Measurements from ENCODE around the gene FANCI.

The FANCI gene

DNA sequence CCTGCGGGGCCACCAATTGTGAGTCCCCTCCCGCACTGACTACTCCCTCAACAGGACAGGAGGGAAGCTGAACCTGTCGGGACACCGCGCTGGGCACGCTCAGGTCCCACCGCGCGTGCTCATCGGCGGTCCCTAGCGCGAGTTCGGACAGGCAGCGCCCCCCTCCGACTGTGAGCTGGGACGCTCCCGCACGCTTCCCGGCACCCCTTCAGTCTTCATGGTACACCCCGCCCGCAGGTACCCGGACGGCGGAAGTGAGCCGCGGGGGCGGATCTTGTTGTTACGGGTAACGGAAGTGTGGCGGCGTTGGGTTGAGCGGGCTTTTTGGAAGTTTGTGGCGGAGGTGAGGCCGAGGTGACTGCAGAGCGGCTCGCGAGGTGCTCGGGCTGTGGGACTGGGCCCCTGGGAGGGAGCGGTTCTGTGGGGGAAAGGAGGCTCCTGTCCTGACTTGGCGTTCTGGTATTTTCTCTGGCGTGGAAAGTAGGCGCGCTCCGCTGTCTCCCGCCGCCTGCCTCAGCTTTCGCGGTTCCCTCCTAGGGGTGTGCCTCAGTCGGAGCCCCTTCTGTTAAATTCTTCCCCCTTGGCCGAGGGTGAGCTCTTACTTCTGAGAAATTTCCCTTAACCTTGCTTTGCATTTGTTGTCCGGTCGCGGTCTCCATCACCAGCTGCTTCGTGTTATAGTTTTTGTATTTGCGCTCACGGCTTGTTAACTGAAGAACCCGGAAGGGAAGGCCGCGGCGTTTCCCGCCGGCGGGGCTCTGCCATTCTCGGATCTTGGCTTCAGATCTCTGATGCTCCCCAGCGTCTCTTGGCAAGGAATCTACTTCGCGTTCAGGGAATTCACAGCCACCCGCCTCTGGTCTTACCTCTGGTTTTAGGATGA, at the start of gene FANCI:
Gene FANCI (plus strand): TSS at position 289 of the 883 bp plus-strand sequence. CDS start 3,669 bp downstream, outside the sequence.
- peak; percentile 98 for DNase-seq

DNA sequence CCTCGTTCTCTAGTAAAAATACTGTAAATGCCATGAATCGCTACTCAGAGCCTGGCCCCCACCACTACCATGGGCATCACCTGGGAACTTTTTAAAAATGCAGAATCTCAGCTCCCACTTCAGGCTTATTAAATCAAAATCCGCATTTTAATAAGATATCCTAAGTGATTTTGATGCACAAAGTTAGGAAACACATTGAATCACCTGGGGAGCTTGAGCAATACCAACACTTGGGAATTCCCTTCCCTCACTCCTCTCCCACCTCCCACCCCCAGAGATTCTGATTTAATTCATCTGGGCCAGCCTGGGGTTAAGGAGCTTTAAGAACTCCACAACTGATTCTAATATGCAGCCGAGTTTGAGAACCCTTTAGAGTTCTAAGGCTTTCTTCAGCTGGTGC, 49.2 kb upstream of the FANCI start:
- DNase-seq: no peak

DNA sequence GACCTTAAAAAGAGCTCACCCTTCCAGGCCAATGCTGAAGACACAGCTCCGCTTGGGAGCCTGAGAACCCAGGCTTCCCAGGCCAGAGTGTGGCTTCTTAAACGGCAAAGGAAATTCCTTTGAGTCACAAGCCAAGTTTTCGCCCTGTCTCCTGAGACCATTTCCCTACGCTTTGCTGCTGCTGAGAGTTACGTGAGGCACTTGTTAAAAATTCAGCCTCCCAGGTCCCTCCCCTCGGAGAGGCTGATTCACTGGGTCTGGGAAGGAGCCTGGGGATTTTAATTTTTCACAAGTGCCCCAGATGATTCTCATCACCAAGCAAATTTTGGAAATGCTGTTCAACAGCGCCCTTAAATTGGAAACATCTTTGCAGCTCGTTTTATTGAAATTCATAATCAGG, 47.9 kb upstream of the FANCI start:
- DNase-seq: no peak

DNA sequence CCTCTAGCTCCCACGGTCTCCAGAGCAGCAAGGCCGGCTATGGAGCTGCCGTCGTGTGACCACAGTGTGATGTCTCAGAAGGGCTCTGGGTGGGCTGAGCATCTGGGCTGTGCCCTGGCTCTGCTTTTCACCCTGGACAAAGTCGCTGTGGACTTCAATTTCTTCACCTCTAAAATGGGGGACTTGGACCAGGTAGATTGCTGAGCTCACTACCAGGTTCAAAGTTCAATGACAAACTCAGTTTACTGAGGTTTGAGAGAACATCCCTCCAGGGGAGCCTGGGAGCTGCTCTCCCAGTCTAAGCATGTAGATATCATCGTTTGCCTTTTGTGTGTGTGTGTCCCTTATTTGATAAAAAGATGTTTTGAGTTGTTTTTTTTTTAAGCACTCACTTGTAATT, 47.5 kb upstream of the FANCI start:
- no peak for DNase-seq

DNA sequence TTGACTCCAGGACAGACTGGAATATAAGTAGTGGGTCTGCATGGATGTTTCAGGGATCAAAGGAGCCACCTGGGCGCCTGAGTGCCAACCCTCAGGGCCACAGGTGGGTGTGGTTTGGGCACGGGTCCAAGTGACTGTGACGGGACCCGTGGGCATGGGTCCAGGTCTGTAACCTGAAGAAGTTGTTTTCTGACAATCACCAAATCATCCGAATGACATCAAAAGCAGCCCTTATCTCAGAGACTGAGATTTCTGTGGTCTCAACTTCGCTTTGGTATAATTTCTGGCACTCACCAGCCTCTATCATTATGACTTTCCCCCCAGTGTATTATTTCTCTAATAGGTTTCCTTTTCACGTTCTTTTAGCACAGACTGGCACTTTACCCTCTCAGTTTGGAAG, 46.8 kb upstream of the FANCI start:
- DNase-seq: peak; percentile 6

DNA sequence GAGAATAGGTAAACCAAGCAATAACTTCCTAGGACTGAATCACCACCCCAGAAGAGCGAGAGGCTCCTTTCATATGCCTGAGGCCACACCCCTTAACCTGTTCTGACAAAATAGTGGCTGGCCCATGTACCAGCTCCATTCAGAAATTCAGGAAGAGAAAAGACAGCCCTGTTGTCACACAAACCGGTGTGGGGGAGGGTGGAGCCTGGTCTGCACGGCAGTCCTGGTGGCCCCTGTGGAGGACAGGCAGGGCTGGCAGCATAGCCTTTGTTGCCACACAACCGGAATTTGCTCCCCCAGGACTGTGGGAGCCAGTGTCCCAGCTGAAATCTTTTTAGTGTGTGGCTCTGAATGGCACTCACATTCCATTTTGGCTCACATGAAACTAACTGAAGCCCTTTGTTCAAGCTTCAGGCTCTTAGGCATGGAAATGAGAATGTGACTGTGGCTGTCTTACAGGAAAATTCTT, 46.2 kb upstream of the FANCI start:
- no peak for DNase-seq

DNA sequence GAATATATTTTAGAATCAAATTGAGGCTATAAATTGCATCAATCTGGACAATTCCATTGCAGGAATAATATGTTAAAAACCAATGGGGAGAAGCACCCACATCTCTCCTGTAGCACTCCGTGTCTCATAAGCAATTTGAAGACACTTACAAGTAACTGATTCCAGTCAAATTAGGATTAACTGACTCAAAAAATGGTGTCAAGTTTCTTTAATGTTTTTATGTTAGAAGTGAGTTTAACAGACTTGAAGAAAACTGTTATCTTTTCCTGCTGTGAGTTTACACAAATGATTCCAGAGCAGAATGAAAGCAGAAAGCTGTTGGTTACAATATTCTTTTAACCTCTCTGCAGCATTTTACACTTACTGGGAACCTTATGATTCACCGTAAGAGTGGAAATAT, 45.6 kb upstream of the FANCI start:
- no peak for DNase-seq

DNA sequence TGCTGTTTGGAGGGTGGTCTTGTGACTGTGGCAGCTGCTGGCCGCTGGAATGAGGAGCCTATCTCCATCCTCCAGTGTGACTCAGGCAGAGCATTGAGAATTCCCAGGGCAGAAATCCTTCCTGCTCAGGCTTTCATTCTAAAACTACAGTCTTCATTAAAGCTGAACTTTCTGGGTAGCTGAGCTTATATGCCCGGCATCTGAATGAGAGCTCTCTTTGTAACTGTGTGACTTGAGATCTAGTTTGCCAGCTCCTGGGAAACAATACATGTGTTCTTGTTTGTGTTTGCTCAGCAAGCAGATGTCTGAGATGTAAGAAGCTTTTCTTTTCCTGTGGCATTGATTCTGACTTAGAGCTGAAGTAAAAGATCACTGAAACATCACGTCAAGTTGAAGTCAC, 44.8 kb upstream of the FANCI start:
- no peak for DNase-seq

DNA sequence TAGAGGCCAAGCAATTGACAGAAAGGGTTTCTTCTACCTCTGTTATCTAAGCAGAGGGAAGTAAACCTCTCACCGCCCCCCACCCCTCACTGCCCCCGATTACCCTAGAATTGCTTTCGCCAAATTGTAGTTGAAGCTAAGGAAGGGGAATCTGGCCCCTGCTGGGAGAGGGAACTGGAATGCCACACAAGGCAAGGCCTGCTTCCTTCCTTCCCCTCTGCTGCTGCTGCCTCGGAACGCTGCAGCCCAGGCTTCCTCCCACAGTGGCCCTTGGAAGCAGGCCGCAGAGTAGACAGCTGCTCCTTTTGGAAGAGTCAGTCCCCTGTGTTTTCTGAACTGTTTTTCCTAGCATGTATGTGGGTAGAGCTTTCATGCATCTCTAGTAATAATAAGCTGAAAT, 44.0 kb upstream of the FANCI start:
- DNase-seq: no peak

DNA sequence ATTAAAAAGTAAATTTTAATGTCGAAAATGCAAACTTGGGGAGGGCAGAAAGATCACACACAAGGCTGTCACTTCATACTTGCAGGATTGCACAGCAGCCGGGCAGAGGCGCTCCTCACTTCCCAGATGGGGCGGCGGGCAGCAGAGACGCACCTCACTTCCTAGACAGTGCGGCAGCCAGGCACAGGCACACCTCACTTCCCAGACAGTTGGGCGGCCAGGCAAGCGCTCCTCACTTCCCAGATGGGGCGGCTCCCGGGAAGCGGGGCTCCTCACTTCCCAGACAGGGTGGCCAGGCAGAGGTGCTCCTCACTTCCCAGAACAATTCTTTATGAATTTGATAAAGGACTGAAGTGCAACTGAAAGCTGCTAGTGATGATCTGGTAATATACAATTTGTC, 43.6 kb upstream of the FANCI start:
- no peak for DNase-seq

DNA sequence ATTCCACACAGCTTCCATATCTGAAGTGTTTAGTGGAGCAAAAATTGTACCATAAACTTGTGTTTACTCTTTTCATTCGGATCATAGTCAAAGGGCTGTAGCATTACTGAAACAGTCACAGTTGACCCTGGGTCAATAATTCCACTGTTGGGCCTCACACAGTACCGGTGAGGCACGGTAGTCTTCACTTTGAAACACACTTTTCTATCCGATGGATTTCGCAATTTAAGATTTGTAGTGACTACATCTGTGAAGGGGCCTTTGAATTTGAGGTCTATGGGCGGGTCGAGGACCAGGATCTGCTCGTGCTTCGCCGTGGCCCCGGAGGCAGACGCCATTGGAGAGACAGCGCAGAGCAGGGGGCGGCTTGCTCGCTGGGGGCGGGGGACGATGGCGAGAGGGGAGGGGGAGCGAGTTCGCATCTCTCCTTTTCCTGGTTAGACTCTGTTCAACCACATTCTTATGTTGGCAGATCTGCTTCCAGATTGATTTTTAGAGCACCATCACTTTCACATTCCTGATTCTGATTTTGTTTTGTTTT, 42.2 kb upstream of the FANCI start:
- no peak for DNase-seq

DNA sequence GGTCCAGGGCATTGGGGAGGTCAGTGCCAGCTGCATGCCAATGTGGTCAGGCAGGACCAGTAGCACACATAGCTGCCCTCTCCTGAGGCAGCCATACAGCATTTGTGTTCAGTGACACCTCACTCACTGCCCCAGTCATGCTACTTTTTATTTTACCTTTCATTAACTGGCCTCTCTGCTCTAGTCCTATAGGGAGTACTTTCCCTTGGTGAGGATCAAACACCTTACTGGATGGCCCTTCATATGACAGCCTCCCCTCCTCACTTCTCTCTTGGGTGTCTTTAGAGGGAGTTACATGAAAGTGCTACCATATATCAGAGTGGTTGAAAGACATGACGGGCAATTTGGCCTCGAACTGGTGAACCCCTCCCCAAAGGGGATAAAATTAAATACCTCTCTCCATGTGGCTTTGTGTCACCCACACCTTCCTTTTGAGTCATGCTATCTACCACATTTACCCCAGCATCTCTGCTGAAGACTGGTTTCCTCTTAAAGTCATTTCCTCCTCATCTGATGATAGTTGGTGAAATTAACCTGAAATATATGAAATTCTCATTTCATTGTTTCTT, 40.0 kb upstream of the FANCI start:
- DNase-seq: peak; percentile 9

DNA sequence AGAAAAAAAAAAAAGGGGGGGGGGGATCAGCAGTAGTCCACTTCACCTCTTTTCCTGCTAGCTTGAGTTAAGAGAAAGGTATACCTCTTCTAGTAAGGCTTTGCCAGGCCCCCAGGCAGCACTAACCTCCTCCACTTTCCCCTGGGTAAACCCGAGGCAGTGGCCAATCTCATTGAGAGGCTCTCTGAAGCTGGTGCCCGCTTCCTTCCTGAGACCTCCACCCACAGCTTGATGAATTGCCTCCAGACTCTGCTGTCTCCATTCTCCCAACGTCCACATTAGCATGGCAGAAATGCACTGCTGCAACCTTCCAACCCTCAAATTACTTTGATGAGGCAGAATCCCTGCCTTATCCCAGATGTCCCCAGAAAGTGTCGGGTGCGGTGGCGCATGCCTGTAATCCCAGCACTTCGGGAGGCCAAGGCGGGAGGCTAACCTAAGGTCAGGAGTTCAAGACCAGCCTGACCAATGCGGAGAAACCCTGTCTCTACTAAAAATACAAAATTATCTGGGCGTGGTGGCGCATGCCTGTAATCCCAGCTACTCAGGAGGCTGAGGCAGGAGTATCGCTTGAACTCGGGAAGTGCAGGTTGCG, 37.7 kb upstream of the FANCI start:
- DNase-seq: no peak

DNA sequence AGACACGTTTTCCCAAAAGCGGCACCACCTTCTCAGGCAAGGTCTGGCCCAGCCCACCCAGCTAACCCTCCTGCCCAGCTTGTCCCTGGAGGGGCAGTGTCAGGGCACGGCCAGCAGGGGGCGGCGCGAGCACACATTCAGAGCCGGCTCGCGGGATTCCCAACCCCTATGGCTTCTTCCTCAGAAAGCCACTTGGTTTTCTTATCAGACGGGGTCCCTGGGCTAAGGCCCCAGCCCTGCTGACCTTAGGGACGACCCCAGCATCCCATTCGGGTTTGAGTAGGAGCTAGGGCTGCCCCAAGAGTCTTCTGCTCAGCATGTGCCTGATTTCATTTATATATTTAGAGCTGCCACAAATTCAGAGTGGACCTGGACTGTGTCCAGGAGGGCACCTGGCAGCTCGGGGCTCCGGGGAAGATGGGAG, 36.9 kb upstream of the FANCI start:
- DNase-seq: peak; percentile 81

DNA sequence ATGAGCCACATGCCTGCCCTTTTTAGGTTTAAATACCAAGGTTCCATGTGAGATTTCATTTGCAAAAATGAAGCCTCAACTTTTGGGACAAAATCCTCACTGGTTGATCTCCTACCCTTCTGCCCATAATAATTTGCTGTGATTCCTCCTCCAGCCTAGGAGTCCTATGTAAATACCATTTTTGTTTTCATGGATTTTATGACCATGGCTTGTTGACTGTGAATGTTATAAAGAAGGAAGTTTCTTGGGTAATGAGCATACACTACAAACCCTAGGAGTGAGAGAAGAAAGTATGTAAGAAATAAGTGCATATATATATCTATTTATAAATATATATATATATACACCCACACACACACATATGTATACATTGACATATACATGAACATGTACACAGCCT, 35.5 kb upstream of the FANCI start:
- DNase-seq: no peak

DNA sequence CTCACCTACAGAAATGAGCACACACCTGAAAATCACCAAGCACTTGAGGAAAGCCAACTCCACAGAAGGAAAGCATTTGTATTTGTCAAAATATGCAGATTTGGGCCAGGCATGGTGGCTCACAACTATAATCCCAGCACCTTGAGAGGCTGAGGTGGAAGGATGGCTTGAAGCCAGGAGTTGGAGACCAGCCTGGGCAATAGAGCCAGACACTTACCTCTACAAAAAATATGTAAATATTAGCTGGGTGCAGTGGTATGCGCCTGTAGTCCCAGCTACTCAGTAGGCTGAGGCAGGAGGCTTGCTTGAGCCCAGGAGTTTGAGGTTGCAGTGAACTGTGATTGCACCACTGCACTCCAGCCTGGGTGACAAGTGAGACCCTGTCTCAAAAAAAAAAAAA, 34.7 kb upstream of the FANCI start:
- DNase-seq: no peak

DNA sequence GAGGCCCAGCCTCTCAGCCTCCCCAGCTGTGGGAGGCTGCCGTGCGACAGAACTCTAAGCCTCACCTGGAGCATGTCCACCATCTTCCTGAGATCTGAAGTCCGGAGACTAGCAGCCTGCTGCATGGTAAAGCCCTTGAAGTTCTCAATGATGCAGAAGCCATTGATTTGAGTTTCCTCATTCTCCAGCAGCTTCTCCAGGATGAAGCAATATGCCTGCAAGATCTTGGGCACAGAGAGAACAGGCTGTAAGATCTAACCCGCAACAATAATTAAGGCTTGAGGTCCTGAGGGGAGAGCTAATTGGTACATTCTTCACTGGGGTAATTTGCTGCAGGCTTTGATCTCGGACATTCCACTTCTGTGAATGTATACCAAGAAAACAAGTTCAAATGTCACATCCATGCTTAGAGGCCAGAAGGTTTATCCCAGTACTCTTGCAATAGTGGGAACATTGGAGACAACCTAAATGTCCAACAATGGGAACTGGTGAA, 32.1 kb upstream of the FANCI start:
- no peak for DNase-seq

DNA sequence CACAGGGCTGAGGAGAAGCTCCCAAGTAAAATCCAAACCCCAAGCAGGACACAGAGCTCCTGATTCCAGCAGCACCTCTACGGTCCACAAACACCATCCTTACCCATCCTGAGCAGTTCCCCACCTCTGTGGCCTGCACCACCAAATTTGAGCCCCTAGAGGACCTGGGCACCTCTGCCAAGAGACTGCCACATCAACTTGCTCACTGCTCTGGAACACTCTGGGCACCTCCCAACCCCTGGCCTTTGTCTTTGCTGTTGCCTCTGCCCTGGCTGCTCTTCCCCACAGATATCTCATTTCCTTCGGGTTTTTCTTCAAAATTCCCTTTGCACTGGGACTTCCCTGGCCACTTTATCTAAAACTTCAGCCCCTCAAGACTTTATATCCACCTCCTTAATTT, 28.2 kb upstream of the FANCI start:
- no peak for DNase-seq

DNA sequence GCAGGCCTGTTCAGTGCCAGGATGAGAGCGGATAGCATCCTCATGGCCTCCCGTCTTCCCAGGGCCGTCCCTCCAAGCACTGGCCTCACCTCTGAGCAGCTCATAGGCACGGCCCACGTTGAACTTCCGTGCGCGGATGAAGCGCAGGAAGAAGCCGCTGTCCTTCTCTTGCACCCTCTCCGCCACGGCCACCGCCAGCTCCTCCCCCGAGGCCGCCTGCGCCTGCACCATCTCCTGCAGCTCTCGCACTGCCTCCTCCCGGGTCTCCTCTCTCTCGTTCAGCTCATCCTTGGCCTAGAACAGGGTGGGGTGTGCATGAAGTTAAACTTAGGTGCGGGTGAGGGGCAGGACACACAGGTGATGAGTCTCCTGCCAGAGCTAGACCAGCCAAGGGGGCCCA, 26.7 kb upstream of the FANCI start:
- DNase-seq: no peak

DNA sequence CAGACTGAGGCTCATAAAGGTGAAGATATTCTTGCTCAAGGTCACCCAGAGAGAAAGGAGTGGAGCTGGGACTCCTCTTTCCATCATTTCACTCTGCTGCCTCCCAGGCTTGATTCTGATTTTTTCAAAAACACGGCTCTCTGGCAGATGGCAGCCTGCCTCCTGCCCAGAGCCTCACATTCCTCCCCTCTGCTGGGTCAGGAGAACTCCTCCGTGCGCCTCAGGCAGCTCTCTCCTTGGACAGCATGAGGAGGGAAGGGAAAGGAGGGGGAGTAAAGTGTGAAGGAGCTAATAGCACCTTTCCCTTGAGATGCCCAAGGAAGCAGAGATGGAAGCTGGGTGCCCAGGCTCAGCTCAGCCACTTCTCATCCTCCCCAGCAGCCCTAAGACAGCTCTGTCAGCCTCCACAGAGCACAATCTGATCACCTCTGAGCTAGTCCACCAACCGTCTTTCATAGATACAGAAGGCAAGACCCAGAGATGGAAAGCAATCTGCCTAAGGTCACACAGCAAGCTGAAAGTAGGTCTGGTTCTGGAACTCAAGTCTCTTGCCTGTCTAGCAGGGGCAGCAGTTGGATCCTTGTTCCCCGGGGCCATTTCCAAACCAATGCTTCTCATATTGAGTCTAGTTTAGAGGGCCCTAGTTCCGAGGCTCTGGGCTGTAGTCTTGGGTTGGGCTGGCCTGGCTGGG, 25.9 kb upstream of the FANCI start:
- DNase-seq: no peak

DNA sequence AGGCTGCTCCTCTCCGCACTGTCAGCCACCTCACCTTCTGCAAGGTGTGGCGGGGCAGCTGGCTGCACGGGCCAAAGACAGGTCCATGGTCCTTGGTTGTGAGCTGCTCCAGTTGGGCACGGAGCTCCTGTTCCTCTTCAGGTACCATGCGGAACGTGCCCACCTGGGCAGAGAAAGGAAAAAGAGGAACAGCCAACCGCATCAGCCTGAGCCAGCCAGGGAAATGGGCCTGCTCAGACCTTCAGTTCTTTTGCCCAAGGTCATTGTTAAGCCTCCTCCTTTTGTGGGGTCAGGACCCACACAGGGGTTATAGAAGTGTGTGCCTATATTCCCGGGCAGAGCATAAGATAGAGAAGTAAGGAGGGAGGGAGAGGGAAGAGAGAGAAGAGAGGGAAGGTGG, 25.2 kb upstream of the FANCI start:
- no peak for DNase-seq

DNA sequence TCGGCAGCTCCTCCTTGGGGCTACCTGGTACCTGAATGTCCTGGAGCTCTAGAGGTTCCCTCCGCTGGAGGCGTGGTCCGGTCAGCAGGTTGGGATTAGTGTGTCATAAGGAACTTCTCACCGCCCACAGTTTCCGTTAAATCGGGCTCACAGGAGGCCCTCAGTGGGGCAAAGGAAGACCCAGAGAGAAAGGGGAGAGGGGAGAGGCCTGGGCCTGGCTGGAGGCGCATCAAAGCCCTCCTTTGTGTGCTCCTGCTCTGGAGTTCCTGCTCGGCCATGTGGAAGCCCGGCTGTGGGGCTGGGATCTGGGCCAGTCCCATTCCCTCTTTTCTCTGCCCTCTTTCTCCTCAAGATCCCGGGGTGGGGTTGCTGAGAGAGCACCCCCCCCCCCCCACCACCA, 22.2 kb upstream of the FANCI start, which contains the start of gene RLBP1:
Gene RLBP1 (minus strand): TSS at position 37 of the 400 bp plus-strand sequence. CDS start 2,604 bp downstream, outside the sequence.
- DNase-seq: no peak

DNA sequence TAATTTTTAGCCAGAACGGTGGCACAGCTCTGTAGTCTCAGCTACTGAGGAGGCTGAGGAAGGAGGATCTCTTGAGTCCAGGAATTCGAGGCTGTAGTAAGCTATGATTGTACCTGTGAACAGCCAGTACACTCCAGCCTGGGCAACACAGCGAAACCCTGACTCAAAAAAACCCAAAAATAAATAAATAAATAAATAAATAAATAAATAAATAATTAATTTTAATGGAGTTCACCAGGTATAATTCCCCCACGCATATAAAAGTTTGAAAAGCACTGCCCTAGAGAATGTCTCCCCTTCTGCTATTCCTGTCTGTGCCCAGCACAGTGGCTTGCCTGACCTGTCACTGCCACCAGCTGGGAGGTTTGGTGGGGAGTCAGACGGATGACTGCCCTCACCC, 18.2 kb upstream of the FANCI start:
- no peak for DNase-seq

Data from CD4-positive, alpha-beta T cell treated with Interleukin-17A for 4 hours (primary cell).